DND-41 (cell line): ENCODE results near the gene MYPN.

ENCODE experiments used
- ATAC-seq: fragments of 200-7000 bp; cut with Tn5 transposase; 3 replicates; pipeline ENCODE4 v1.9.1; 2021; ENCODE audit warnings: low read depth; ENCODE audit not compliant: insufficient read depth
- DNase-seq: peaks from one replicate; pipeline ENCODE4 v3.0.0-alpha.2; 2020
- H2AFZ ChIP-seq: 2 replicates; pipeline ENCODE4 v1.6.0; 2012; ENCODE audit warnings: low read depth, low read length
- H3K27ac ChIP-seq: 2 replicates; pipeline ENCODE4 v1.5.1; 2012; ENCODE audit warnings: low read length, inconsistent platforms
- H3K27me3 ChIP-seq: fragments of 200-600 bp; sonication (generic); 2 replicates; pipeline ENCODE4 v1.6.0; 2012; ENCODE audit warnings: low read length, mild to moderate bottlenecking, inconsistent platforms; ENCODE audit not compliant: insufficient read depth, poor library complexity
- H3K36me3 ChIP-seq: 2 replicates; pipeline ENCODE4 v1.5.1; 2012; ENCODE audit warnings: low read length, inconsistent platforms; ENCODE audit not compliant: insufficient read depth
- H3K4me1 ChIP-seq: 2 replicates; pipeline ENCODE4 v1.5.1; 2012; ENCODE audit warnings: mild to moderate bottlenecking, low read length; ENCODE audit not compliant: insufficient read depth
- H3K4me2 ChIP-seq: 2 replicates; pipeline ENCODE4 v1.6.0; 2012; ENCODE audit warnings: mild to moderate bottlenecking, moderate library complexity, low read length, inconsistent platforms; ENCODE audit not compliant: insufficient read depth
- H3K4me3 ChIP-seq, 2 experiments: fragments of 200-600 bp in 1 of 2; shearing (Covaris generic) in 1 of 2; 2 replicates each; pipeline ENCODE4 v1.5.1; 2012 to 2016; ENCODE audit warnings: inconsistent platforms in 2 of 2, low read length in 2 of 2, mild to moderate bottlenecking in 2 of 2, low read depth in 1 of 2, moderate library complexity in 1 of 2
- H3K79me2 ChIP-seq: 2 replicates; pipeline ENCODE4 v1.6.0; 2012; ENCODE audit warnings: low read length, inconsistent platforms; ENCODE audit not compliant: insufficient read depth
- H3K9ac ChIP-seq: 2 replicates; pipeline ENCODE4 v1.6.0; 2012; ENCODE audit warnings: low read depth, mild to moderate bottlenecking, inconsistent platforms, low read length, moderate library complexity
- H3K9me3 ChIP-seq: 2 replicates; pipeline ENCODE4 v1.5.1; 2012; ENCODE audit warnings: low read length, moderate library complexity, mild to moderate bottlenecking, inconsistent platforms; ENCODE audit not compliant: insufficient read depth, severe bottlenecking
- H4K20me1 ChIP-seq: 2 replicates; pipeline ENCODE4 v1.6.0; 2012; ENCODE audit warnings: low read length; ENCODE audit not compliant: insufficient read depth
- CTCF ChIP-seq: IDR thresholded peaks from 2 replicates; pipeline ENCODE4 v1.5.1; 2012; ENCODE audit warnings: borderline replicate concordance, low read length, moderate library complexity, mild to moderate bottlenecking; ENCODE audit not compliant: poor library complexity, severe bottlenecking; ENCODE audit errors: extremely low read depth
- EZH2 ChIP-seq: IDR thresholded peaks from 3 replicates; pipeline ENCODE4 v1.6.1; 2012; ENCODE audit warnings: borderline replicate concordance, low read depth, mild to moderate bottlenecking, moderate library complexity, low read length, inconsistent platforms; ENCODE audit not compliant: severe bottlenecking

MYPN gene

DNA sequence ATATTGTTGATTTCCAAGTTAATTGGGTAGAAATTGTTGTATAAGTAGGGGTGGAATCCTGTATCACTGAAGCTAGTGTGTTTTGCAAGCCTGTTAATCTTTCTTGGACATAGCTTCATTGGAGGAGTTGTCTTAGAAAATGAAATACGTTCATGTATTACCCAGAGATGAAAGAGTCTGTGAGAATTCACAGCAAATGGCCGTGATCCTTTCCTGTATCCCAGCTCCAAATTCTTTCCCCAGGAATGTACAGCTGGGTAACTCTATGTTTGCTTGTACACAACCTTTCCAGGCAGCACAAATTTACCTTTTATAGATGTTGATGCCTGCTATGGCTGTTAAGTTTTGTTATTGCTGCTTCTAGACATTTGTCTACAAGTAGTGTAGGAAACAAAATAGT is 18.7 kb downstream of the MYPN start:
- Histone ChIP-seq H3K36me3 (no peaks in the 10 kb centered on the region), H3K4me1 (no peaks in the 10 kb centered on the region), H3K27ac (no peak overlapping the region), H3K4me2 (no peak overlapping the region), H3K4me3 (no peak overlapping the region), H3K9ac (no peak overlapping the region), H2AFZ (no peak overlapping the region), H3K79me2 (no peaks in the 10 kb centered on the region), H3K27me3 (peaks cover 14% of the 10 kb centered on the region), H4K20me1 (no peaks in the 10 kb centered on the region), H3K9me3 (no peaks in the 10 kb centered on the region)
- DNase-seq = no peak
- TF ChIP-seq CTCF = no peak
- no peak for TF ChIP-seq EZH2
- ATAC-seq = no peak

DNA sequence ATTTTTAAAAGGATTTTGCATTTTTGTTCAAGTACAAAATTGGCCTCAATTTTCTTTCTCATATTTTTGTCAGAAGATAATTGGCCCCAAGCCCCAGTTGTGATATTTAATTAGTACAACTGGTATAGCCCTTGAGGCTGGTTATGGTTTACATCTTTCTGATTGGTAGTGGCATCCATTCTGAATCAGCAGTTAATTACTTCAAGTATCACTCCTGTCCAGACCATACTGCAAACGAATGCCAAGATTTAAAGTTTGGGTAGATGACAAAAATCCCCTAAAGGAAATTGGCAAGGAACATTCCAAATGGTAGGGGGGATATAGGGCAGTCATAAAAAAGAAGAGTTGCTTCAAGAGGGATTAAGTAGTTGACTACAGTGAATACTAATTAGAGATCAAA is 23.1 kb downstream of the MYPN start:
- Histone ChIP-seq H3K79me2 (no peaks in the 10 kb centered on the region), H3K9me3 (no peaks in the 10 kb centered on the region)
- ATAC-seq = no peak

GRCh38 chr10:68133523-68133922 is 24.2 kb downstream of the MYPN start:
- H3K4me2 ChIP-seq = no peak overlapping the region

More for the DNA sequence above, 23.1 kb downstream of the MYPN start:
- no peaks in the 10 kb centered on the region for H3K4me1 ChIP-seq
- peaks cover 6% of the 10 kb centered on the region for H3K27me3 ChIP-seq
- no peak for DNase-seq
- no peaks in the 10 kb centered on the region for H3K36me3 ChIP-seq
- H2AFZ ChIP-seq = no peak overlapping the region
- no peak overlapping the region for H3K27ac ChIP-seq
- no peak overlapping the region for H3K9ac ChIP-seq
- TF ChIP-seq EZH2 (no peak), CTCF (no peak)
- no peak overlapping the region for H3K4me2 ChIP-seq
- H4K20me1 ChIP-seq = no peaks in the 10 kb centered on the region
- H3K4me3 ChIP-seq = no peak overlapping the region

More at GRCh38 chr10:68133523-68133922, 24.2 kb downstream of the MYPN start:
- Histone ChIP-seq H4K20me1 (no peaks in the 10 kb centered on the region), H3K27me3 (peaks cover 3% of the 10 kb centered on the region), H3K9ac (no peak overlapping the region), H3K79me2 (no peaks in the 10 kb centered on the region), H3K4me3 (no peak overlapping the region), H3K4me1 (no peaks in the 10 kb centered on the region), H3K36me3 (no peaks in the 10 kb centered on the region), H3K9me3 (no peaks in the 10 kb centered on the region), H3K27ac (no peak overlapping the region), H2AFZ (no peak overlapping the region)
- no peak for ATAC-seq
- TF ChIP-seq CTCF (no peak), EZH2 (no peak)
- no peak for DNase-seq
